GM13977 (cell line): ENCODE results near the gene GNB5.

ENCODE experiments used
- DNase-seq: peaks from one replicate; pipeline ENCODE4 v3.0.0; 2012; ENCODE audit warnings: low spot score
- CTCF ChIP-seq: IDR thresholded peaks from 2 replicates; pipeline ENCODE4 v1.5.1; 2012; ENCODE audit warnings: mild to moderate bottlenecking, control low read depth; ENCODE audit not compliant: insufficient read depth; ENCODE audit errors: extremely low read depth, missing control alignments
- in situ Hi-C: fragments of 300-500 bp; cut with MboI; formaldehyde crosslinking; loops from one replicate; pipeline ENCODE4 v1.12.0; 2022; ENCODE audit warnings: low sequenced_read_pairs, low pct_unique_long_range_greater_than_20kb, mixed read lengths, inconsistent platforms; ENCODE audit not compliant: unreplicated experiment

GNB5 gene

GRCh38 chr15:52150043-52150825 is 41.0 kb downstream of the GNB5 start:
- in situ Hi-C loops = no loop called here
- DNase-seq = no peak
- no peak for TF ChIP-seq CTCF

- in situ Hi-C loops = no loop called here
- no peak for TF ChIP-seq CTCF
- no peak for DNase-seq
Measured at GRCh38 chr15:52148403-52148802, 42.8 kb downstream of the GNB5 start.

- no peak for DNase-seq
- no peak for TF ChIP-seq CTCF
- in situ Hi-C loops = no loop called here
Measured at GRCh38 chr15:52146776-52147175, 44.4 kb downstream of the GNB5 start.

GRCh38 chr15:52146261-52146660 is 44.9 kb downstream of the GNB5 start:
- in situ Hi-C loops = no loop called here
- no peak for TF ChIP-seq CTCF
- DNase-seq = no peak

- DNase-seq = no peak
- in situ Hi-C loops = no loop called here
- TF ChIP-seq CTCF = no peak
Measured at GRCh38 chr15:52144656-52145178, 46.5 kb downstream of the GNB5 start.

- TF ChIP-seq CTCF = no peak
- no peak for DNase-seq
- in situ Hi-C loops = no loop called here
Measured at GRCh38 chr15:52143873-52144272, 47.3 kb downstream of the GNB5 start.
